Upper lobe of left lung (tissue), 4 donors: ENCODE measurements around the gene MYO18B.

Experiments
- CTCF ChIP-seq, 6 experiments: fragments of 450-650 bp in 4 of 6; fragments of 200-600 bp in 2 of 6; sonication (generic) in 2 of 6; IDR thresholded peaks; one replicate each; pipeline ENCODE4 v1.5.1; 2016 to 2019; ENCODE audit warnings: antibody characterized with exemption in 6 of 6
- EP300 ChIP-seq, 4 donors: sonication (generic); formaldehyde crosslinking; IDR thresholded peaks; one replicate each; pipeline ENCODE4 v1.5.1; 2017; ENCODE audit warnings: antibody characterized with exemption in 4 of 4, control low read depth in 2 of 4
- POLR2A ChIP-seq, 4 donors: fragments of 450-650 bp; IDR thresholded peaks; one replicate each; pipeline ENCODE4 v1.5.1; 2016 to 2017; ENCODE audit warnings: antibody characterized with exemption in 4 of 4, mild to moderate bottlenecking in 2 of 4
- POLR2AphosphoS5 ChIP-seq, 2 donors: sonication (generic); formaldehyde crosslinking; IDR thresholded peaks; one replicate each; pipeline ENCODE4 v1.5.1; 2017; ENCODE audit warnings: antibody characterized with exemption in 2 of 2

DNA sequence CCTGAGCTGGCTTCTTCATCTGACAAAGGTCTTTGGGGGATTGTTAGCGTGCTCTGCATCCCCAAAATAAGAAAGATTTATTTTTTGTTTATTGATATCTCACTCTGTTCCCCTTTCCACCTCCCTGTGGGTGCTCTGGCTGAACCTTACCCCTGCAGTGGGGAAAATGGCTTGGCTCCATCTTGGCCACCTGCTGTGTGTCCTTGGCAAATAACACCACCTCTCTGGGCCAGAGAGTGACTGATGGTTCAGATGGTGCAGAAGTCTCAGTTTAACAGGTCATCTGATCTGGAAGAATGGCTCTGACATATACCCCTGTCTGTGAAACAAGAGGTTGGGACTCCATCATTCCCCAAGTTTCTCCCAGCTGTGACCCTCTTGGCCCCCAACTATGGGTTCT lies 157.6 kb downstream of the MYO18B start:
- no peak for TF ChIP-seq CTCF (IDR thresholded peaks at IDR 0.05)
- no peak for TF ChIP-seq POLR2AphosphoS5 (IDR thresholded peaks at IDR 0.05)
- TF ChIP-seq EP300 (IDR thresholded peaks at IDR 0.05), result no peak
- no peak for TF ChIP-seq POLR2A (IDR thresholded peaks at IDR 0.05)
